GM18873 (cell line): Measurements from ENCODE around the gene CLCNKB.
"Not testable (repeated sequence)": the region's sequence is repeated elsewhere in the genome, so short reads cannot be mapped to it uniquely, and the experiment has no call there.

Experiments used
- ATAC-seq: cut with Tn5 transposase; IDR thresholded peaks from one replicate; pipeline ENCODE4 v1.9.1; 2021; ENCODE audit warnings: mild to moderate bottlenecking, moderate library complexity, moderate number of reproducible peaks; ENCODE audit not compliant: unreplicated experiment, low FRiP score

The CLCNKB gene

GRCh38 chr1:16029288-16029687 lies 14.3 kb upstream of the CLCNKB start:
- no peak for ATAC-seq

GRCh38 chr1:16031551-16031950 lies 12.0 kb upstream of the CLCNKB start:
- no peak for ATAC-seq

- no peak for ATAC-seq
Observed at GRCh38 chr1:16032388-16033102, 11.0 kb upstream of the CLCNKB start.

- not testable (repeated sequence) for ATAC-seq
Observed at GRCh38 chr1:16033103-16033632, 10.4 kb upstream of the CLCNKB start.

- ATAC-seq: not testable (repeated sequence)
Observed at GRCh38 chr1:16036461-16036860, 7.1 kb upstream of the CLCNKB start.

- no peak for ATAC-seq
Observed at GRCh38 chr1:16038620-16038912, 5.0 kb upstream of the CLCNKB start.

GRCh38 chr1:16039871-16040270 lies 3.7 kb upstream of the CLCNKB start:
- not testable (repeated sequence) for ATAC-seq

GRCh38 chr1:16041200-16041599 lies 2.4 kb upstream of the CLCNKB start:
- ATAC-seq: no peak

- no peak for ATAC-seq
Observed at GRCh38 chr1:16042096-16042495, 1.5 kb upstream of the CLCNKB start.

GRCh38 chr1:16042654-16043053 lies 928 bp upstream of the CLCNKB start:
- ATAC-seq: not testable (repeated sequence)

GRCh38 chr1:16043950-16044349 lies 368 bp downstream of the CLCNKB start:
- no peak for ATAC-seq

GRCh38 chr1:16046842-16047241 lies 3.3 kb downstream of the CLCNKB start:
- no peak for ATAC-seq

- ATAC-seq: no peak
Observed at GRCh38 chr1:16047791-16048475, 4.4 kb downstream of the CLCNKB start.

GRCh38 chr1:16048573-16049189 lies 5.1 kb downstream of the CLCNKB start:
- no peak for ATAC-seq

- ATAC-seq: no peak
Observed at GRCh38 chr1:16050328-16050727, 6.7 kb downstream of the CLCNKB start.

- ATAC-seq: no peak
Observed at GRCh38 chr1:16051039-16051438, 7.5 kb downstream of the CLCNKB start.

- ATAC-seq: not testable (repeated sequence)
Observed at GRCh38 chr1:16051949-16052348, 8.4 kb downstream of the CLCNKB start.

GRCh38 chr1:16053781-16054502 lies 10.4 kb downstream of the CLCNKB start:
- ATAC-seq: no peak

GRCh38 chr1:16054598-16055540 lies 11.3 kb downstream of the CLCNKB start:
- no peak for ATAC-seq
